ENCODE measurements around the gene TBC1D8. TPM values are rescaled to one million over a fixed set of nuclear protein-coding genes. Genes with fewer than 3 reads are reported as not detected.

TBC1D8 gene
- total and polyA plus RNA-seq, 2 experiments from 2014 or later, result 18.0 to 36.9 TPM

GRCh38 chr2:101040761-101041160 lies 110.4 kb downstream of the TBC1D8 start:
- no peak overlapping the region for H3K4me2 ChIP-seq
- H2AFZ ChIP-seq, result no peak overlapping the region
- no peaks in the 10 kb centered on the region for H3F3A ChIP-seq (replicated peaks; ENCODE audit: low read depth)
- no peaks in the 10 kb centered on the region for H3K27me3 ChIP-seq (ENCODE audit: insufficient read depth)
- ATAC-seq (no peak), DNase-seq (ENCODE audit: low spot score) (no peak)
- no peaks in the 10 kb centered on the region for H3K9me3 Mint-ChIP-seq
- peaks cover 37% of the 10 kb centered on the region for H3K36me3 Mint-ChIP-seq (ENCODE audit: low read depth)
- H3K27ac ChIP-seq (ENCODE audit: low read depth), result no peak overlapping the region
- H3K4me1 ChIP-seq (ENCODE audit: insufficient read depth), result no peaks in the 10 kb centered on the region
- H3K4me3 ChIP-seq, result no peak overlapping the region
- no peaks in the 10 kb centered on the region for H3K79me2 ChIP-seq (replicated peaks; ENCODE audit: insufficient read depth)
- peaks cover 4% of the 10 kb centered on the region for H3K27me3 Mint-ChIP-seq (ENCODE audit: insufficient read depth, low read depth, poor library complexity)
- no peaks in the 10 kb centered on the region for H3K9me2 ChIP-seq (ENCODE audit: insufficient read depth)
- no peak overlapping the region for H3K27ac Mint-ChIP-seq
- peaks cover 12% of the 10 kb centered on the region for H3K4me1 Mint-ChIP-seq
- H3K4me3 Mint-ChIP-seq, result no peak overlapping the region
- TF ChIP-seq REST (IDR thresholded peaks at IDR 0.05; ENCODE audit: unreplicated experiment), result no peak
- TF ChIP-seq NANOG (IDR thresholded peaks at IDR 0.05; ENCODE audit: borderline replicate concordance), result no peak
- H4K20me1 ChIP-seq (replicated peaks; ENCODE audit: insufficient read depth), result no peaks in the 10 kb centered on the region
- H3K36me3 ChIP-seq (ENCODE audit: insufficient read depth), result no peaks in the 10 kb centered on the region; the same call in 1 of the 2 replicates

- H3K9me3 Mint-ChIP-seq, result no peaks in the 10 kb centered on the region
- Histone ChIP-seq H3F3A (replicated peaks; ENCODE audit: low read depth) (no peaks in the 10 kb centered on the region), H3K4me2 (no peak overlapping the region), H2AFZ (no peak overlapping the region), H3K79me2 (replicated peaks; ENCODE audit: insufficient read depth) (no peaks in the 10 kb centered on the region), H3K9me2 (ENCODE audit: insufficient read depth) (no peaks in the 10 kb centered on the region), H3K4me1 (ENCODE audit: insufficient read depth) (no peaks in the 10 kb centered on the region), H3K27me3 (ENCODE audit: insufficient read depth) (no peaks in the 10 kb centered on the region), H3K27ac (ENCODE audit: low read depth) (no peak overlapping the region), H3K4me3 (no peak overlapping the region), H4K20me1 (replicated peaks; ENCODE audit: insufficient read depth) (no peaks in the 10 kb centered on the region), H3K36me3 (ENCODE audit: insufficient read depth) (no peaks in the 10 kb centered on the region; the same call in none of the 2 replicates)
- ATAC-seq, result no peak
- no peaks in the 10 kb centered on the region for H3K27me3 Mint-ChIP-seq (ENCODE audit: insufficient read depth, low read depth, poor library complexity)
- H3K4me3 Mint-ChIP-seq, result no peak overlapping the region
- H3K36me3 Mint-ChIP-seq (ENCODE audit: low read depth), result peaks cover 40% of the 10 kb centered on the region
- DNase-seq (ENCODE audit: low spot score), result no peak
- peaks cover 12% of the 10 kb centered on the region for H3K4me1 Mint-ChIP-seq
- no peak overlapping the region for H3K27ac Mint-ChIP-seq
- TF ChIP-seq ZNF114 (CRISPR knock-in tag; IDR thresholded peaks at IDR 0.05), result no peak
- no peak for TF ChIP-seq EZH2phosphoT487 (IDR thresholded peaks at IDR 0.05; ENCODE audit: unreplicated experiment)
- TF ChIP-seq POLR2AphosphoS5 (IDR thresholded peaks at IDR 0.05; ENCODE audit: low read depth), result no peak
- no peak for TF ChIP-seq REST (IDR thresholded peaks at IDR 0.05; ENCODE audit: unreplicated experiment)
- no peak for TF ChIP-seq ZNF331 (CRISPR knock-in tag; IDR thresholded peaks at IDR 0.05; ENCODE audit: low read depth)
- no peak for TF ChIP-seq CTCF (conservative IDR thresholded peaks at IDR 0.05; ENCODE audit: low read depth in 2 of 2)
- no peak for TF ChIP-seq CREB1 (CRISPR knock-in tag; IDR thresholded peaks at IDR 0.05; ENCODE audit: low read depth)
These were observed 111.1 kb downstream of the TBC1D8 start for GRCh38 chr2:101040072-101040471.

Data from GM23338 (cell line).